ENCODE measurements around the gene ACSL1. TPM values are rescaled to one million over a fixed set of nuclear protein-coding genes. Genes with fewer than 3 reads are reported as not detected.

The ACSL1 gene
- total RNA-seq, 2 experiments from 2014 or later = 24.3 to 32.9 TPM

DNA sequence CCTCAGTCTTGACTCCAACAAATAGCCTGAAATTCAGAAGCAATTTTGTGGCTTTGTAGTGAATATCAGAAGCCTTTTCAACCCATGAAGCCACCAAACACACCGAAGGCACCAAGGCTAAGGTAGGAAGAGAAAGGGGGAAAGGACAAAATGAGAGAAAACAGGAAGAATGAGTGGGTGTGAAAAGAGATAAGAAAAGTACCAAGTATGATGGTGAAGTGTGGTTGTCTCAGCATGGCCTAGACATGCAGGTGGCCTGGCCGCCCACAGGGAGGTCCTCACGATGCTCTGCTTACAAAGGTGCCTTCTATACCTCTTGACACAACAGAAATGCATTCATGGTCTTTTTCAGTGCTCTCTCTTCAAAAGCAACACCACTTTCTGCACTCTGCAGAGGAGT is 34.9 kb downstream of the ACSL1 start:
- no peaks in the 10 kb centered on the region for H4K20me1 ChIP-seq (ENCODE audit: insufficient read depth, low read length)
- ChIA-PET CTCF (ENCODE audit: unreplicated experiment) (no interaction called here), POLR2A (no interaction called here)
- H3K9me3 ChIP-seq (ENCODE audit: low read length) = no peaks in the 10 kb centered on the region
- no peak overlapping the region for H3K4me3 ChIP-seq (ENCODE audit: low read depth, low read length, poor library complexity, severe bottlenecking)
- intact Hi-C loops (cut with micrococcal nuclease; ENCODE audit: unreplicated experiment) = no loop called here
- no peaks in the 10 kb centered on the region for H3K4me1 ChIP-seq (ENCODE audit: insufficient read depth, low read length, poor library complexity, severe bottlenecking)
- no peak overlapping the region for H3K4me2 ChIP-seq (ENCODE audit: low read length)
- no peak overlapping the region for H2AFZ ChIP-seq (ENCODE audit: low read length)
- TF ChIP-seq EZH2phosphoT487 (IDR thresholded peaks at IDR 0.05; ENCODE audit: borderline replicate concordance, low read depth, low read length) (no peak), CTCF (conservative IDR thresholded peaks at IDR 0.05; ENCODE audit: low read length) (no peak)
- H3K27ac ChIP-seq (ENCODE audit: low read depth, low read length, poor library complexity, severe bottlenecking) = no peak overlapping the region
- peaks cover 17% of the 10 kb centered on the region for H3K36me3 ChIP-seq (ENCODE audit: insufficient read depth, low read length)
- no peaks in the 10 kb centered on the region for H3K79me2 ChIP-seq (ENCODE audit: insufficient read depth, low read depth, low read length)
- no peaks in the 10 kb centered on the region for H3K9me2 ChIP-seq (ENCODE audit: insufficient read depth, low read length)
- DNase-seq (ENCODE audit: low spot score) = no peak
- no TSS peak for BruUV-seq (replicated peaks)

- Histone ChIP-seq H2AFZ (ENCODE audit: low read length) (no peak overlapping the region), H3K9me3 (ENCODE audit: low read length) (no peaks in the 10 kb centered on the region), H3K36me3 (ENCODE audit: insufficient read depth, low read length) (peaks cover 24% of the 10 kb centered on the region), H3K4me3 (ENCODE audit: low read depth, low read length, poor library complexity, severe bottlenecking) (no peak overlapping the region), H3K27ac (ENCODE audit: low read depth, low read length, poor library complexity, severe bottlenecking) (no peak overlapping the region), H3K79me2 (ENCODE audit: insufficient read depth, low read depth, low read length) (no peaks in the 10 kb centered on the region), H3K4me1 (ENCODE audit: insufficient read depth, low read length, poor library complexity, severe bottlenecking) (no peaks in the 10 kb centered on the region), H3K4me2 (ENCODE audit: low read length) (no peak overlapping the region), H4K20me1 (ENCODE audit: insufficient read depth, low read length) (no peaks in the 10 kb centered on the region), H3K9me2 (ENCODE audit: insufficient read depth, low read length) (no peaks in the 10 kb centered on the region)
- TF ChIP-seq EZH2phosphoT487 (IDR thresholded peaks at IDR 0.05; ENCODE audit: borderline replicate concordance, low read depth, low read length) (no peak), CTCF (conservative IDR thresholded peaks at IDR 0.05; ENCODE audit: low read length) (no peak)
- no peak for DNase-seq (ENCODE audit: low spot score)
- intact Hi-C loops (cut with micrococcal nuclease; ENCODE audit: unreplicated experiment) = no loop called here
- CTCF ChIA-PET (ENCODE audit: unreplicated experiment) = no interaction called here
- POLR2A ChIA-PET = no interaction called here
- BruUV-seq (replicated peaks) = no TSS peak
Measured at GRCh38 chr4:184787766-184788503, 37.8 kb downstream of the ACSL1 start.

DNA sequence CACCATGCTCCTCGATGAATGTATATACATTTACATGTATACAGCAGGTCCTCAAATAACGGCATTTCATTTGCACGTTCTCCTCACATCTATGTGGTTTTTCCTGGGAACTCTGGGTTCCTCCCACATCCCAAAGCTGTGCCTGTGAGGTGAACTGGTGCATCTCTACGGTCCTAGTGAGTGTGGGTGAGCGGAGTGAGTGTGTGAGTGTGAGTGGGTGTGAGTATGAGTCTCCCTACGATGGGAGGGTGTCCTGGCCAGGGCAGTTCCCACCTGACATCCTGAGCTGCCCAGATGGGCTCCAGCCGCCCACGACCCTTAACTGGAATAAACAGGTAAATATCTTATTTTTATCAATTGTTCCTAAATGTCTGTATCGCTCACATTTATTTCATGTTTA is 40.0 kb downstream of the ACSL1 start:
- H3K36me3 ChIP-seq (ENCODE audit: insufficient read depth, low read length) = peaks cover 41% of the 10 kb centered on the region
- H2AFZ ChIP-seq (ENCODE audit: low read length) = no peak overlapping the region
- TF ChIP-seq CTCF (conservative IDR thresholded peaks at IDR 0.05; ENCODE audit: low read length) (no peak), EZH2phosphoT487 (IDR thresholded peaks at IDR 0.05; ENCODE audit: borderline replicate concordance, low read depth, low read length) (no peak)
- no peak overlapping the region for H3K4me2 ChIP-seq (ENCODE audit: low read length)
- no peak overlapping the region for H3K4me3 ChIP-seq (ENCODE audit: low read depth, low read length, poor library complexity, severe bottlenecking)
- H4K20me1 ChIP-seq (ENCODE audit: insufficient read depth, low read length) = no peaks in the 10 kb centered on the region
- CTCF ChIA-PET (ENCODE audit: unreplicated experiment) = no interaction called here
- H3K9me3 ChIP-seq (ENCODE audit: low read length) = no peaks in the 10 kb centered on the region
- POLR2A ChIA-PET = interaction anchor here (0.7 to 1.0 kb wide), 4 partner anchors 9 to 341 kb away, joined by 3 read pairs; no protein-coding TSS in a partner anchor
- BruUV-seq (replicated peaks) = no TSS peak
- H3K27ac ChIP-seq (ENCODE audit: low read depth, low read length, poor library complexity, severe bottlenecking) = no peak overlapping the region
- no peak for DNase-seq (ENCODE audit: low spot score)
- H3K9me2 ChIP-seq (ENCODE audit: insufficient read depth, low read length) = no peaks in the 10 kb centered on the region
- intact Hi-C loops (cut with micrococcal nuclease; ENCODE audit: unreplicated experiment) = no loop called here
- H3K79me2 ChIP-seq (ENCODE audit: insufficient read depth, low read depth, low read length) = no peaks in the 10 kb centered on the region
- H3K4me1 ChIP-seq (ENCODE audit: insufficient read depth, low read length, poor library complexity, severe bottlenecking) = no peaks in the 10 kb centered on the region

All from OCI-LY7 (cell line).